NCI-H2227 treated with DMSO at 0.1 percent for 48 hours (cell line): Measurements from ENCODE around the gene TMEM203.

Experiments
- DNase-seq: peaks from one replicate; lab custom pipeline; 2025; lab: John Stamatoyannopoulos, UW

TMEM203 gene

DNA sequence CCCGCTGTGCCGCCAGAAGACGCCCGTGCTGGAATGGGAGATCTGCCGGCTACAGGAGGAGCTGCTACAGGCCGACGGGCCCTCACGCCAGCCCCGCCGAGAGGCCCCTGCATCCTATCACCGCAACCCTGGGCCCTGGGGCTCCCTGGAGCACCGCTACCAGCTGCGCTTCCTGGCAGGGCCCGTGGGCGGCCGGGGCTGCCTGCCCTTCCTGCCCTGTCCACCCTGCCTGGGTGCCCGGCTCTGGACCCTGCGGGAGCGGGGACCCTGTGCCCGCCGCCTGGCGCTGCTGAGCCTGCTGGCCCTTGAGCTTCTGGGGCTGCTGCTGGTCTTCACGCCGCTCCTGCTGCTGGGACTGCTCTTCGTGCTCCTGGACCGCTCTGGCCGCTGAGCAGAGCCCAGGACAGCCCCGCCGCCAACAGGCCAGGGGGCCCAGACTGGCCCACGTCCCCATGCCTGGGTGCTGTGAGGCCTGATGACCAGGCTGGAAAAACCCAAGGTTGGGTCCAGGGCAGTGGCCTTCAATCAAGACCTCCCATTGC lies 12.8 kb upstream of the TMEM203 start:
- DNase-seq, result no peak

DNA sequence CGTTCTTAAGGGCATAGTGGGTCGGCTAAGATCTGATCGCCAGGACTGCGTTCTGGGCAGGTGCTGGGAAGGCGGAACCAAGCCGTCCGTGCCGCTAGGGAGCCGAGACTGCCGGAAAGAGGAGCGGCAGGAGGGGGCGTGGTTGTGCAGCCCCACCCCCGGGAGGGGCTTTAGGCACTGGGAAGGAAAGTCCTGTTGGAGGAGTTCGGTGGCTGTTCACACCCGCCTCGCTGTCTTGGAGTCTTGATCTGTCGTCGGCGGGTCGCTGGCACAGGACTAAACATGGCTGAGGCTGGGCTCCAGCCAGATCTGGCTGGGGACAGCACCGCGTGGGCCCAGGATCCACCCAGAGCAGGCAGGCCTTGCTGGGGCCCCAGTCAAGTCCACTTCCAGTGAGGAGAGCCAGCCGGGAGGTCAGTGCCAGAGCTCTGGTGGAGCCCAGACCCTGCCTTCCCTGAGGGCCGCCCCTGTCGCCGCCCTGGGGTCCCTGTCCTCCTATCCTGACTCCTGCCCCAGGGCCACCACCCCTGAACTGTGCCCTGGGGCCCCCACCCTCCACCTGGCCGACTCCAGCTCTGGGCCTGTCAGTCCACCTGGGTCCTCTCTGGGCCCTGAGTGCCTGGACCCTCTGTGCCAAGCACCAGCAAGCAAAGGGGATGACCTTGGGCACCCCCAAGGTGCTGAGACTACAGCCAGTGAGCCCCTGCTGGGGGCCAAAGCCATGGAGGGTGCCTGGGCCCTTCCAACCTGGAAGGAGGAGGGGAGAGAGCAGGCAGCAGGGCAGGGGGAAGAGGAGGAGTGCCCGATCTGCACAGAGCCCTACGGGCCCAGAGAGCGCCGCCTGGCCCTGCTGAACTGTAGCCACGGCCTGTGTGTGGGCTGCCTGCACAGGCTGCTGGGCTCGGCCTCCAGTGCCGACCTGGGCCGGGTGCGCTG lies 12.1 kb upstream of the TMEM203 start:
- DNase-seq, result peak; percentile 77

DNA sequence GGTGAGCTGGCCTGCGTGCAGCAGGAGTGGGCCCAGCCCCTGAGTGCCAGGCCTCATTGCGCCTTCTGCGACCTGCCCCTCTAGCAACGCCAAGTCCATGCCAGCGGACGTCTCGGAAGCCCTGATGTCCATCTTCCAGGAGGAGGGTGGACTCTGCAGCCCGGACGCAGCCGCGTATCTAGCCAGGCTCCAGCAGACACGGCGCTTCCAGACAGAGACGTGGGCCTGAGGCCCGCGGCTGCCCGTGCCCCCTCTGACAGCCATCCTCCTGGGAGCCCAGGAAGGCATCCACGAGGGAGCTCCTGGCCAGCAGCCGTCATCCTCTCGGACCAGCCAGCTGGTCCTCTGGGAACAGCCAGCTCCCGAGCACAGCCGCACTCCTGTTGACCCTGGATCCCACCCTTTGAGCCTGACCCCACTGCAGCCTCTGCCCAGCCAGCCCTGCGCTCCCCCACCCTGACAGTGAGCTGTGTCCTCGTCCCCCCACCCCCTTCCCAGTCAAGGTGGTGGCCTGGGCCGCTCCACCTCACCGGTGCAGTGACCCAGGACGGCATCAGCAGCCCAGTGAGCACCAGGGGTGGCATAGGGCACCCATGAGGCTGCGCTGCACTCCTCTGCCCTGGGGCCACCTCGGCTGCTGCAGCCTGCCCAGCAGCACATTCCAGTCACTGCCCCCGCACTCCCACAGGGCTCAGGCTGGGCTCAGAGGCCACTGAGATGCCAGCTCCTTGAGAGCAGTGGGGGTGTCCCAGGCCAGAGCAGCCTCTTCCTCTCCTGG lies 10.9 kb upstream of the TMEM203 start:
- DNase-seq, result no peak

DNA sequence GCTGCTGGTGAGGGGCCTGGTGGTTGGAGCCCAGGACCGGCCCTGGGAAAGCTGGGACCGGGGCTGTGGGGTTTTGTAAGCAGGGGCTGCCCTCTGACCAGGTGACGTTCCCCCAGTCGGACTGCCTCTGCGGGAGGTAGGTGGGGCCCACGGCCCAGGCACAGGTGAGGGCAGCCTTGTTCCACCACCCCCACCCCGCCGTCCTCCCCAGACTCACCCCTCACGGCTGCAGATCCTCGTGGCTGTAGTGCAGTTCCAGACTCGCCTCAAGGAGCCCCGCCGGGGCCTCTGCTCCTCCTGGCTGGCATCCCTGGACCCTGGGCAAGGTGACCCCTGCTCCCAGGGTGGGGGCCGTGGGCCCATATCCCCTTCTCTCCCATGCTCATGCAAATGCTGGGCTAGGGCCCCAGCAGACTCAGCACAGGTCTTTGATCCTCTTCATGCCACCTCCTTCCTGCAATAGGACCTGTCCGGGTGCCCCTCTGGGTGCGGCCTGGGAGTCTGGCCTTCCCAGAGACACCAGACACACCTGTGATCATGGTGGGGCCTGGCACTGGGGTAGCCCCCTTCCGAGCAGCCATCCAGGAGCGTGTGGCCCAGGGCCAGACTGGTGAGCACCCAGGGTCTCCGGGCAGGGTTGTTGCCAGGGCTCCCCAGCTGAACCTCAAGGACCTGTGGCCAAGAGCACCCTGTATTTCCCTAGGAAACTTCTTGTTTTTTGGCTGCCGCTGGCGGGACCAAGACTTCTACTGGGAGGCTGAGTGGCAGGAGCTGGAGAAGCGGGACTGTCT lies 9.9 kb upstream of the TMEM203 start:
- DNase-seq, result no peak

DNA sequence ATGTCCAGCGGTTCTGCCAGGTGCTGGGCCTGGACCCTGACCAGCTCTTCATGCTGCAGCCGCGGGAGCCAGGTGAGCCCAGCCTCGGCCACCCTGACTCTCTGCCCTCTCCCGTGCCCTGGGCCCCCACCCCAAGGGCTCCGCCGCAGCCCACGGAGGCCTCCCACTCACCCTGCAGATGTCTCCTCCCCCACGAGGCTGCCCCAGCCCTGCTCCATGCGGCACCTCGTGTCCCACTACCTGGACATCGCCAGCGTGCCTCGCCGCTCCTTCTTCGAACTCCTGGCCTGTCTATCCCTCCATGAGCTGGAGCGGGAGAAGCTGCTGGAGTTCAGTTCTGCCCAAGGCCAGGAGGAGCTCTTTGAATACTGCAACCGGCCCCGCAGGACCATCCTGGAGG lies 9.2 kb upstream of the TMEM203 start:
- no peak for DNase-seq

DNA sequence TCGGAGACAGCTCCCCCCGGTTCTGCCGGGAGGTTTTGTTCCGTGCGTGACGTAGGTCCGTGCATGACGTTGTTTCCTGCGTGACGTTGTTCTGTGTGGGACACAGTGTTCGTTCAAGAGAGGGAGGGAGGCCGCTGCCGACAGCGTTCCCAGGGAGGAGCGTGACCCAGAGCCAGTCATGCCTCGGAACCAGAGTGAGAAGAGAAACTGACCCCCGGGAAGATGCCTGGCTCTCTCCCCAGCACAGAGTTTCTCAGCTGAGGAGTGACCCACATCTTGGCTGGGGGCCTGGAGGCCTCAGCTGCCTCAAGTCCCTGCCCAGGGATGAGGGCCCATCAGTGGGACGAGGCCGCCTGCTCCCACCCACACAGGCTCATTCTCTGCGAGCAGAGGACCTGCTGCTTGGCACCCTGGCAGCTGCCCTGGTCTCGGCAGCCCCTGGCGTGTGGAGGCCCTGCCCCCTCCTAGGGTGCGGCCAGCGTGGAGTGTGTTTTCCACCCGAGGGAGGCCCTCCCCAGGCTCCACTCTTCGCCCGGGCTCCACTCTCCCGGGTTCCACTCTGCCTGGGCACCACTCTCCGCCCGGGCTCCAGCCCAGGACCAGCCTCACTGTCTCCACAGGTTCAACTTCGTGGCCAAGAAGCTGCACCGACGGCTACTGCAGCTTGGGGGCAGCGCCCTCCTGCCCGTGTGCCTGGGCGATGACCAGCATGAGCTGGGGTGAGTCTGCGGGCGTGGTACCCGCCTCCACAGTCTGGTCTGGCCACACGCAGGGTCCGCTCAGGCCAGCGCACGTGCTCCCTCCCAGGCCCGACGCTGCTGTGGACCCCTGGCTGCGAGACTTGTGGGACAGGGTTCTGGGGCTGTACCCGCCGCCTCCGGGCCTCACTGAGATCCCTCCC lies 8.0 kb upstream of the TMEM203 start:
- DNase-seq, result no peak

DNA sequence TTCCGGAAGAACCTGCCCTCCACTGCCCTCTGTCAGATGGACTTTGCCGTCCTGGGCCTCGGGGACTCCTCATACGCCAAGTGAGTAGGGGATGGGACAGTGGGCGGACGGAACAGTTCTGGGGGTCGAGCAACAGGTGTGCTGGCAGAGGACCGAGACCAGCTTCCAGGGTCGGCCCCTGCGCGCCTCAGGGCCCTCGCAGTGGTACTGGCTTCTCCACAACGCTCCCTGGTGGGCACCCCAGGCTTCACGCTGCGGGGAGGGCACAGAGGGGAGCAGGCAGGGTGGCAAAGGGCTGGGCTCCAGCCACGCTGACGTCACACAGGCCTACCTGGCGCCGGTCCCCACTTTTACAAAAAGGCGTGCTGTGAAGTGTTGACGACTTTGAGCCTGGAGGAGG lies 7.1 kb upstream of the TMEM203 start:
- no peak for DNase-seq

DNA sequence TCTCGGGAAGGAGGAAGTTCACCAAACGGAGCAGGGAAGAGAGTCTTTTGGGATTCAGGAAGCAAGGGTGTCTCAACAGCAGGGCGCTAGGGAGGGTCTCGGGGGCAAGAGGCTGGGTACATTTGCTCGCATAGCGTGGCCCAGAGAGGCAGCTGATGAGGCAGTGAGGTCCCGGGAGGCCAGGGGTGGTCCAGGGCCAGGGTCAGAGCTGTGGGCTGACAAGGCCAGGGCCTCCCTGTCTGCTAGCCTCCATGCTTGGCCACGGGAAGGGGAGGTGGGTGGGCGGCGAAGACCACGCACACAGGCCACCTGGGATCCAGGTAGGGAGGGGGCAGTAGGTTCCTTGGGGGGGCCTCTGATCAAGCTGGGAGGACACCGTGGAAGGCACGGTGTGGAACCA lies 6.1 kb upstream of the TMEM203 start:
- no peak for DNase-seq

DNA sequence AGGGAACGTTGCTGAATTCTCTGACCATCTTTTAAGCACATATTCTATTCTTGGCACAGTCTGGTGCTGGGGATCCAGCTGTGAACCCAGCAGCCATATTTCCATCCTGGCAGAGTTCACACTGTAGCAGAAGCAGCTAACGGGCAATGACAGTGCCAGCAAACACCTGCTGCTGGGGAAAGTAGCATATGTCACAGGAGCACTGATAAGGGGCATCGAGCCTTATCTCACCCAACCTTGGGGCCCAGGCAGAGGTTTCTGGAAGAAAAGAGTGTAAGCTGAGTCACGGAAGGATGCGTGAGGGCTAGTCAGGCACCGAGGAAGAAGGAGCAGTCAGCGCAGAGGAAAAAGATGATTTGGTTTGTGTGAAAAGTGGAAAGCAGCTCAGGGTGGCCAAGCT lies 1.2 kb upstream of the TMEM203 start:
- DNase-seq, result no peak

DNA sequence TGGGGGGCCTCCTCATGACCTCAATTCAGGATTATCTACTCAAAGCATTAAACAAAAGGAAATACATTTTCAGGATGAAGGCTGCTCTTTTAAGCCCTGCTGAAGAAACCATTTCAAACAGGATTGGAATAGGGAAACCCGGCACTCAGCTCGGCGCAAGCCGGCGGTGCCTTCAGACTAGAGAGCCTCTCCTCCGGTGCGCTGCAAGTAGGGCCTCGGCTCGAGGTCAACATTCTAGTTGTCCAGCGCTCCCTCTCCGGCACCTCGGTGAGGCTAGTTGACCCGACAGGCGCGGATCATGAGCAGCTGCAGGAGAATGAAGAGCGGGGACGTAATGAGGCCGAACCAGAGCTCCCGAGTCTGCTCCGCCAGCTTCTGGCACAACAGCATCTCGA lies 720 bp downstream of the TMEM203 start:
- DNase-seq, result no peak

DNA sequence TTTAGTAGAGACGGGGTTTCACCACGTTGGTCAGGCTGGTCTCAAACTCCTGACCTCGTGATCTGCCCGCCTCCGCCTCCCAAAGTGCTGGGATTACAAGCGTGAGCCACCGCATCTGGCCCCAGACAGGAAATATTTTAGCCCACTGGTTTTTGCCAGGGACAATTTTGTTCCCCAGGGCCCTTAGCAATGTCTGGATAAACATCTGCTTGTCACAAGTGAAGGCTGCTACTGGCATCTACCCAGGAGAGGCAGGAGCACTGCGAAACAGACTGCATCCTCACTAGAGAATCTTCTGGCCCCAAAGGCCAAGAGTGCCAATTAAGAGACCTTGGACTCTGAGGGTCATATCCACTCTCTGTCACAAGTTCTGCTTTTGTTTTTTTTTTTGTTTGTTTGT lies 2.5 kb downstream of the TMEM203 start:
- DNase-seq, result no peak

DNA sequence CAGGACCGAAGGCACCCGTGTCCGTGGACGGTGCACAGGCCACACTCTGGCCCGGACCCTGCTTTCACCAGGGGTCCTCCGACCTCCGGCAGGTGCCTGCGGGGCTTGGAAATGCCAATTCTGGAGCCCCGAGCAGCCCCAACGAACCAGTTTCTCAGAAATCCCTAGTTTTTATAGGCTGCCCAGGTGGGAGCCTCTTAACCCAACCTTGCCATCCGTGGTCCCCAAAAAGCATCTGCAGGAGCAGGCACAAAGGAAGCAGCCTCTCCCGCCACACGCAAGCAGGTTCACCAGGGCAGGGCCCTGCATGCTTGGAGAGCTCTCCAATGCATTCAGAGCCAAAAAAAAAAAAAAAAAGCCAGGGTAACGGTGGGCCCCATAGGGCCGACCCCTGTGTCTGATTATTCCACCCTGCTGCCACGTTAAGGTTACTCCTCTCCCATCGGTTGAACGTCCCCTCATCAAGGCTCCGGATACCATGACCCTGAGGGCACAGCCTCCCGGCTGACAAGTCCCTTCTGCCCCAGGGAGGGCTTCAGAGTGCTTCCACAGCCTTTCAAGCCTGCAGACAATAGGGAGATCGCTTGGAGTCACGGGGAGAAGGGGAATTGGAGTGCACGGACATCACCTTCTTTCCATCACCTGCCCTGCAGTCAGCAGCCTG lies 4.1 kb downstream of the TMEM203 start:
- no peak for DNase-seq

DNA sequence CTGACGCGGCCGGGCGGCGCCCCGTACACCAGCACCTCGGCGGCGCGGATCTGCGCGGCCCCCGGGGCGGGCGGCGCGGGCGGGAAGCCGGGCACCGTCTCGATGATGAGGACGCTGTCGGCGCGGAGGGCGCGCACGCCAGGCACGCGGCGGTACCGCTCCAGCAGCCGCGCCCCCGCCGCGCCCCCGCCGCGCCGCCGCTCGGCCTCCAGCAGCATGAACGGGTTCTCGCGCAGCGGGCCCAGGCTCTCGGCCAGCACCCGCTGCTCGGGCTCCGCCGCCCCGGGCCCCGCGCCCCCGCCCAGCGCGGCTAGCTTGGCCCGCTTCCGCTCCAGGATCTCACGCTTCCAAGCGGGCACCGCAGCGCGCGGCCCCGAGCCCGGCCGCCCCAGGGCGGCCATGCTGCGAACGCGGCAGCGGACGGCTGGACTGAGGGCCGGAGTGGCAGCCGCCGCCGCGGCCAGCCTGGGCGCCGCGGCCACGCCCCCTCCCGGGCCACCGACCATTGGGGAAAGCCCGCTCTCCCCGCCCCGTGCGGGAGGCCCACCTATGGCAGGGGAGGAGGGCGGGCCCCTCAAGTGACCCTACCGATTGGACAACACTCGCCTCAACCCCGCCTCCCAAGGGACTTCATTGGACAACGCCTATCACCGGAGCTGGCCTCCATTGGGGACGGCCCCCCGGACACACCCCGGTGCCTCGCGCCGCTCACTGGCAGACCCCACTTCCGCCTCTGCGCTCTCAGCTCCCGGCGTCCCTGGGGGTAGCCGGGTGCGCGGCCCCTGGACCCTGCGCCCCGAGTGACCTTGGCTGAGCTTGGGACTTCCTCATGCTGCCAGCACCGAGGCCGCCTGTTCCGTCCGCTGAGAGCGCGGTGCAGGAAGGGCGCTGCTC lies 4.9 kb downstream of the TMEM203 start, which contains the start of gene TPRN:
TSS of gene TPRN (minus strand) at position 431 of the 894 bp plus-strand sequence. CDS start at position 401, 30 bp downstream.
- peak; percentile 92 for DNase-seq

DNA sequence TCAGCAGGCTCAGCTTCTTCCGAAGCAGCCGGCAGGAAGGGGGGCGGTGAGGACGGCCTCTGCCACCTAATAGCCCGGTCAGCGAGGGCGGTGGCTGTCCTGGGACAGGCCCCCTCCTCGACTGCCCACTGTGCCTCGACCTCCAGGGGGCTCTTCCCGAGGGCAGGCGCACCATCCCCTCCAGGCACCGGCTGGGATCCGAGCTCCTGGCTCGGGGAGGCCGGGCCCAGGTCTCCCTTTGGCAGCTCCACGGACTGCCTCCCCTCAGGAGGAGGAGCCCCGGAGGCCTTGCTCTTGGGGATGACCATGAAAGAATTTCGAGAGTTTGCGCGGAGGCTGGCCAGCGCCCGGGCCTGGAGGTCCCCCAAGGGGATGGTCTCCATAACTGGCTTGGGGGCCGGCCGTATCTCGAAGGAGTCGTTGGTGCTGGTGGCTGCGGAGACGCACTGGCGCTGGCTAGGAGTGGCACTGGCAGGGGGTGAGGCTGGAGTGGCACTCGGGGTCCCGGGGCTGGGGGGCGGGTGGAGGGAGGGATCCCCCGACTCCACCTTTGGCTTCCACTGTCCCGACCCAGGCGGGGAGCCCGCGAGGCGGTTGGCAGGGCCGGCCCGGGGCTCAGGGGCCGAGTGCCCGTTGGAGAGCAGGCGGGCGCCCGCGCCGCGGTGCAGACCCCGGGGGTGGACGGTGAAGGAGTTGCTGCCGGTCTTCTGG lies 5.9 kb downstream of the TMEM203 start:
- DNase-seq, result no peak

DNA sequence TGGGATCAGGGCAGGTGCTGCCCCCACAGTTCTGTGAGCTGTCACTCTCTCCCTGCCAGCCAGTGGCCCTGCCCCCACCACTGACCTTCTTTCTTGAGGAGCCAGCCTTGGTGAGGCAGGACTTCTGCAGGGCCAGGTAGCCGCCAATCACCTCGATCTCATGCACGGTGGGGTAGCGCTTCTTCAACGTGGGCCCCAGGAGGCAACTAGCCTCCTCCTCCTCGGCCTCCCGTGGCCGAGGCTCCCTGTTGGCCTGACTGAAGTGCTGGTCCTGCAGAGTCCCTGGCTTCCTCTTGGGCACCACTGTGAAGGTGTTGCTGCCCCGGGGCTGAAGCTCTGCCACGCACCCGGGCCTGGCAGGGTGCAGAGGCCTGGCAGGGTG lies 6.6 kb downstream of the TMEM203 start:
- no peak for DNase-seq

DNA sequence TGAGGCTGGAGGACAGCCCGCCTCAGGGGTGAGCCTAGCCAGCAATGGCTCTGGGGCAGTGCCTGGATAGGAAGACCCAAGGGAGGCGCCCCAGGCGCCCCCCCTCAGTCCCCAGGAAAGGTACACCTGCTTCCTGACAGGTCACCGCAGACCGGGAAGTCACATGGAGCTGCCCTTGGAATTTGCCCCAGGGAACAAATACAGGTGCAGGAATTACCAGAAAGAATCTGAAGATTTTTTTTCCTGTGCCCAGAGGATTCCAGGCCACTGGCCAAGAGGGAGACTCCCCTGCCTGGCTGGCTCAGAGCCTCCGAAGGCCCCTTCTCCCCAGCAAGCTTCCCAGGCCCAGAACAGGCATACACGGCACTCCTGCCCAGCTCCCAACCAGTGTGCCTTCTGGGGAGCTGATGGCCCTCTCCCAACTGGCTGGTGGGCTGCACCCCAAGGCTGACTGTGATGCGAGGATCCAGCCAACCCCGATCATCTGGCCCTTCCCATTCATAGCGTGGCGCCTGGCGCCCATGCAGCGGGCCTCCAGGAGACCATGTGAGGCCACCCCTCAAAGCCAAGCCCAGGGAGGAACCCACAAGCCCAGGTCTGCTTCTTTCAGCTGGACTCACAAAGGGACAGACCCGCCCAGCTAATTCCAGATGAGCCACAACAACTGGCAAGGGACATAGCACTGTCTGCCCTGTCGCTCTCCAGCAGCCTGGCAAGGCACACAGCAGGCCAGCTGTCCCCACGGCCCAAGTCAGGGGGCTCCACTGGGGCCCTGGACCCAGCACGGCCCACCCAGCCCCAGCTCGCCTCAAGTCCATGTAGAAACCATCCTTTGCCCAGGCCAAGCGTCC lies 7.2 kb downstream of the TMEM203 start:
- no peak for DNase-seq

DNA sequence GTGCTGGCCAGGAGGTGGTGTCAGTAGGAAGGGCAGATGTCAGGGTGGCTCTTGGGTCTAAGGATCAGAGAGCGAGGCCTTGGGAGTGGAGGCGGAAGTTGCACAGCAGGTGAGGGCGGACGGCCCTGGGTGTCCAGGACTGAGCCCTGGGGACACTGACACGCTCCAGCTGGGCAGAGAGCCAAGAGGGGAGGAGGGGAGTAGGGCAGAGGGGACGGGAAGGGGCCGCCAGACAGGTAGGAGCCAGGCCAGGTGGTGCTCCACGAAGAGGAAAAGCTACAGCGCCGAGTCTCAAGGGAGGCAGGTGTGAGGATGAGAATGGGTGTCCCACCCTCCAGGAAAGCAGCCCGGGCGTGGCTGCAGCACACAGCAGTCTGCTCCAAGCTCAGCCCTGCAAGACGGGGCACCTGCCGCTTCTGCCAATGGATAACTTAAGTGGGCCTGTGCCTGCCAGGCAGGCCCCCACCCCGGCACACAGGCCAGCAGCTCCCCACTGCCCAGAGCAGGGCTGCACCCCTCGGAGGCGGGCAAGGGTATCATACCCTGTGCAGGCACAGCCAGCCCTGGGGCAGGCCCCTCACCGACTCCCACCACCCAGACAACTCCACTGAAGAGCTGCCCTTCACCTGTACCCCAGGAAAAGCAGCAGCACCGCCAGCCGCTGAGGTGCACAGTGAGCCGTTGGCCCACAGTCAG lies 9.8 kb downstream of the TMEM203 start:
- DNase-seq, result no peak
